ENCODE measurements around the gene CD320.

- TF ChIP-seq POLR2A (IDR thresholded peaks at IDR 0.05) (no peak), CTCF (IDR thresholded peaks at IDR 0.05) (no peak), POLR2AphosphoS5 (IDR thresholded peaks at IDR 0.05) (no peak)
Observed at GRCh38 chr19:8307400-8307964, 676 bp downstream of the CD320 start.
